GM20431 (cell line): ENCODE measurements around the gene NUDT4B.
"Not testable (repeated sequence)": the region's sequence is repeated elsewhere in the genome, so short reads cannot be mapped to it uniquely, and the experiment has no call there.

Experiments
- in situ Hi-C: fragments of 300-500 bp; cut with MseI, MboI; formaldehyde crosslinking; loops from one replicate; pipeline ENCODE4 v1.15.0; 2020; ENCODE audit warnings: low sequenced_read_pairs; ENCODE audit not compliant: unreplicated experiment

NUDT4B gene

DNA sequence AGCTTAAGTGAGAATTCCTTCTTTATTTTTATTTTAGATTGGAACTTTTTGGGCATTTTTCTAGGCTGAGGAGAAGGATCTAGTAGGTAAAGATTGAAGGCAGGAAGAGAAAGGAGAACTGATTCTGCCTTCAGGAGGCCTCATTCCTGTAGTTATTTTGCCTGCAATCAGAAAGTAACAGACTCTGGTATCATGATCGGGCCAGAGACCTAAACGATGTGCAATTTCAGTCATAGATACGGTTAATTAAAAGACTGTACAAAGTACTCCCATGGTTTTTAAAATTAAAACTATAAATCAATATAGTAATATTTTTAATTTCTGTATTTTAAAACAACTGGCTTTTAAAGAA is 14.3 kb upstream of the NUDT4B start:
- in situ Hi-C loops: not testable (repeated sequence)

- in situ Hi-C loops: not testable (repeated sequence)
Measured at GRCh38 chr1:148735538-148735937, 13.0 kb upstream of the NUDT4B start.

DNA sequence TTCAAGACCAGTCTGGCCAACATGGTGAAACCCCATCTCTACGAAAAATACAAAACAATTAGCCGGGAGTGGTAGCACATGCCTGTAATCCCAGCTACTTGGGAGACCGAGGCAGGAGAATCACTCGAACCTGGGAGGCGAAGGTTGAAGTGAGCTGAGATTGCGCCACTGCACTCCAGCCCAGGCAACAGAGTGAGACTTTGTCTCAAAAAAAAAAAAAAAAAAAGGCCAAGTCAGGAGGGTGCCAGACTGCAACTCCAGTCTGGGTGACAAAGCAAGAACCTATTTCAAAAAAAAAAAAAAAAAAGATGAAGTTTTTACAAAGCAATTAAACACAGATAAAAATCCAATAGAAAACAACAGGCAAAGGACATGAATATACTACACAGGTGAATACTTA is 9.9 kb upstream of the NUDT4B start:
- in situ Hi-C loops: not testable (repeated sequence)

DNA sequence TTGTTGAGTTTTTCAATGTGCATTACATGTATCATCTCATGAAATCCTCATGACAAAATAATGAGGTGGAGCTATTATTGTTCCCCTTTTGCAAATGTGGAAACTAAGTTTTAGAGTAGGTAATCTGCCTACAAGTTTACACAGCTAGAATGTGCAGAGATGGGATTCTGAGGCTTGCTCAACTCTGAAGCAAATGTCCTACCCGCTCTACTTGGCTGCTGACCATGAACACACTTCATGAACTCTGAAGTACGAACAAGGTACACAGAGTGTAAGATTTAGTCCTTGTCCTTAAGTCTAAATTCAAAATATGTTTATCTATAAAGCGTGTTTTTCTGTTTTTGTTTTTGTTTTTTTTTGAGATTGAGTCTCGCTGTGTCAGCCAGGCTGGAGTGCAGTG is 5.4 kb upstream of the NUDT4B start:
- in situ Hi-C loops: not testable (repeated sequence)

DNA sequence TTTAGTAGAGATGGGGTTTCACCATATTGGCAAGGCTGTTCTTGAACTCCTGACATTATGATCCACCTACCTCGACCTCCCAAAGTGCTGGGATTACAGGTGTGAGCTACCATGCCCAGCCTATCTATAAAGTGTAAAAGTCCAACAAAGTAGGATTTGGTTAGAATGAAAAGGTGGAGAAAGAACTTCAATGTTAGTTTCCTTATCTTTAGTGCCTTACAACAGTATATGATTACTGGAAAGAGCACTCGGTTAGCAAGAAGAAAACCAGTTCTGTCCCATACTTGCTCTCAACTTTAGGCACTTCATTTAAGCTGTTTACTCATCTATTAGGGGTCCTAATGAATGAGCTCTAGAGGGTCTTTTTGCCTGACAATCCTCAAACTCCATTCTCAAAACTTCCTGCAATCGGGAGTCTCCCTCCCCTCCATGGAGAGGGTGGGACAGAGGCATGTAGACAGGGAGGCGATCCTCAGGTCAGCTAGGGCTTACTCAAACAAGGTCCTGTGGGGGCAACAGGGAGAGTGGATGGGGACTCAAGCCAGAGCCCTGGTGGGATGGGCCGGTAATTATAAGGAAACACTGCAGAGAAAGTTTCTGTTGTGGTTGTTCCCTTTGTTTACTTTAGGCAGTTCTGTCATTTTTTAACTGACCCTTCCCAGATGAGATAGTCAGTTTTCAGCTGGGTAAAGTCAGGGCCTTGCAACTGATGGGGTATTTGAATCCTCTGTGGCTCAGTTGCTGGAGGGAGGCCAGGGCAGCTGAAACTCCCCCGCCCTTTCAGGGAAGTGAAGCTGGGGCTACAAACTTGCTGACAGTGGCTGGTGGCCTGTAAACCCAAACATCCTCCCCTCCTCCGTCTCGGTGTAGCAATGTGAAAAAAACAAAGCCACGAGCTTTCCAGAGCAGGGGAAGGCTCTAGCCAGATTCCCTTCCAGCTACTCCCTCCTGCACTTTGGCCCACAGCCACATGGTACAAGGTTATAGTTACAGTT is 4.6 kb upstream of the NUDT4B start:
- in situ Hi-C loops: not testable (repeated sequence)

DNA sequence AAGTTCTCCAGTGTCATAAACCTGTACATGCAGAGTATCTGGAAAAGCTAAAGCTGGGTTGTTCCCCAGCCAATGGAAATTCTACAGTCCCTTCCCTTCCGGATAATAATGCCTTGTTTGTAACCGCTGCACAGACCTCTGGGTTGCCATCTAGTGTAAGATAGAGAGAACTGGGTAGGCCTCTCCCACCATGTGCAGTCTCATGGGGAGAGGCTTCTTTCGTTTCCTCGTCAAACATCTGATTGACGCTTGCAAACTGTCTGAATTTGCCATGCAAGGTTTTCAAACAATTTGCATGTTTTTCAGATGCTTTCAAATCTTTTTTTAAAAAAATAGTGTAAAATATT is 734 bp downstream of the NUDT4B start:
- in situ Hi-C loops: not testable (repeated sequence)

- in situ Hi-C loops: not testable (repeated sequence)
Measured at GRCh38 chr1:148756231-148756630, 7.7 kb downstream of the NUDT4B start.

DNA sequence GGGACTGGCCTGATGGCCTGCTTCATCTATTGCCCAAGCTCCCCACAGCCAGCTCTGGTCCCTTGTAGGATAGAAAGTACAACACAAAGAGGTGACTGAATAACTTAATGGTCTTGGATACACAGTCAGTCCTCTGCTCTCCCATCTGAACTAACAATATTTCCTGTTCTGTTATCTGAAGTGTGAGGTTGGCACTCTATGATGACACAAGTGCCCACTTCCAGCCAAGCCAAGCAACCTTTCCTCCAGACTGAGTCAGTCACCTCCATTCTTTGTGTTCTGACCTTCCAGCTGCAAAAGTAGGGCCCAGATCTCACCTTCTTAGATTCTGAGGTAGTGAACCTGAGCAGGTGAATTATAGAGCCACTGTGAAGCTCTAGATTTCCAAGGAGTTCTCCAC is 8.9 kb downstream of the NUDT4B start:
- in situ Hi-C loops: not testable (repeated sequence)

- in situ Hi-C loops: not testable (repeated sequence)
Measured at GRCh38 chr1:148758412-148758811, 9.8 kb downstream of the NUDT4B start.

DNA sequence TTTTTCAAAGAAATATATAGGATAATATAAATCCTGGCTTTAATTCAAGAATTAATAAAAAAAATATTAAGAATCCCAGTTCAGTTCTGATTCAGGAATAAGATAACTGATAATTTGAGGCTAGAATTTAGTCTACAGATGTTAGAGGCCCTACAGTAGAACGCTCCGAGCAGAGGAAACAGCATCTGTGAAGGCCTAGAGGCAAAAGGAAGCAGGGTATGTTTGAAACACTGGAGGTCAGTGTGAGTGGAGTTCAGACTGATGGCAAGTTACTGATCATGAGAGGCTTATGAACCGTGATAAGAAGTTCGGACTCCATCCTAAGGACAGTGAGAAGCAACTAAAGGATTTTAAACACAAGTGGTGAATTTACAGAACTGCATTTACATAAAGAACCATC is 10.4 kb downstream of the NUDT4B start:
- in situ Hi-C loops: not testable (repeated sequence)

- in situ Hi-C loops: not testable (repeated sequence)
Measured at GRCh38 chr1:148759749-148760148, 11.2 kb downstream of the NUDT4B start.

- in situ Hi-C loops: not testable (repeated sequence)
Measured at GRCh38 chr1:148760206-148760605, 11.6 kb downstream of the NUDT4B start.

DNA sequence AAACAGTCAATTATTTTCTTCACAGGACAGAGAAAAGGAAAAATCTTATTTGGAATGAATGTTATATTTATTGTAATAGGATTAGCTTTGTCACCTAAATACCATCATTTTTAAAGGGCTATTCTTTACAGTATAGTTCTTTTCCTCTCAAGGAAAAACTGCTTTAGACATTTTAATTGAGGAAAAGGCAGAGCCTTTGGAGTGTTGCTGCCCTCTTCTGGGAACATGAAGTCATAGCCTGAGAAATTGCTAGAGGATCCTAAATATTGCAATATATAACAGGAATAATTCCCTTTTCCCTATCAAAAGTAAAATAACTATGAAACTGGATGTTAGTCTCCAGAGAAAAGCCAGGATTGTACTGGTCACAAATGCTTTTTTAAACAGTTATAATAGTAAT is 12.8 kb downstream of the NUDT4B start:
- in situ Hi-C loops: not testable (repeated sequence)

DNA sequence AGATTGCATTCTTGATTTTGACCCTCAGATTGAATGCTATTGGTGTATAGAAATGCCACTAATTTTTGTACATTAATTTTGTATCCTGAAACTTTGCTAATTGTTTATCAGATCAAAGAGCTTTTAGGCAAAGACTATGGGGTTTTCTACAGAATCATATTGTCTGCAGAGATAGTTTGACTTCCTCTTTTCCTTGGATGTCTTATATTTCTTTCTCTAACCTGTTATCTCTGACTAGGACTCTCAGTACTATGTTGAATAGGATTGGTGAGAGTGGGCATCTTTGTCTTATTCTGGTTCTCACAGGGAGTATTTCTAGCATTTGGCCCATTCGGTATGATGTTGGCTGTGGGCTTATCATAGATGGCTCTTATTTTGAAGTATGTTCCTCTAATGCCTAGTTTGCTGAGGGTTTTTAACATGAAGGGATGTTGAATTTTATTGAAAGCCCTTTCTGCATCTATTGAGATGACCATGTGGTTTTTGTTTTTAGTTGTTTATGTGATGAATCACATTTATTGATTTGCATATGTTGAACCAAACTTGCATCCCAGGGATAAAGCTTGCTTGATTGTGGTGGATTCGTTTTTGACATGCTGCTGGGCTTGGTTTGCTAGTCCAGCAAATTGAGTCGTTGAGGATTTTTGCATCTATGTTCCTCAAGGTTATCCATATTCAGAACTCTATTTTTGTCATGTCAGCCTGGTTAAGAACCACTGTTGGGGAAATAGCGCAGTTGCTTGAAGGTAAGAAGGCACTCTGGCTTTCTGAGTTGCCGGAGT is 16.9 kb downstream of the NUDT4B start:
- in situ Hi-C loops: not testable (repeated sequence)

GRCh38 chr1:148768541-148768940 is 20.0 kb downstream of the NUDT4B start:
- in situ Hi-C loops: not testable (repeated sequence)

GRCh38 chr1:148769495-148769894 is 20.9 kb downstream of the NUDT4B start:
- in situ Hi-C loops: not testable (repeated sequence)

DNA sequence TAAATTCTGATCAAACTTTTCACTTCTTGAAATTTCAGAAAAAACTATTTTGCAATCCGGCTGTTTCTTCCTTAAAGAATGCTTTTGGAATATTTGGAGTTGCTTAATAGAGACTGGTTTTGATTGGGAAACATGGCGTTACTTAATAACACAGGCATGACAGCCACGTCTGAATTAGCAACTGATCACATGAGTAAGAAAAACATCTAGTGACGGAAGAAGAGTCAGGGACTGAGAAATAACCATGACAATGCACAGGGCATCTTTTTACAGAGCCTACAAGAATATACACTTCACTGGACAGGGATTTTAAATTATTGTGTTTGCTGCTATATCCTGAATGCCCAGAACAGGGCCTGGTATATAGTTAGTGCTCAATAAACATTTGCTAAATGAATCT is 25.1 kb downstream of the NUDT4B start:
- in situ Hi-C loops: not testable (repeated sequence)

- in situ Hi-C loops: not testable (repeated sequence)
Measured at GRCh38 chr1:148774102-148774501, 25.5 kb downstream of the NUDT4B start.

GRCh38 chr1:148775263-148775662 is 26.7 kb downstream of the NUDT4B start:
- in situ Hi-C loops: not testable (repeated sequence)

DNA sequence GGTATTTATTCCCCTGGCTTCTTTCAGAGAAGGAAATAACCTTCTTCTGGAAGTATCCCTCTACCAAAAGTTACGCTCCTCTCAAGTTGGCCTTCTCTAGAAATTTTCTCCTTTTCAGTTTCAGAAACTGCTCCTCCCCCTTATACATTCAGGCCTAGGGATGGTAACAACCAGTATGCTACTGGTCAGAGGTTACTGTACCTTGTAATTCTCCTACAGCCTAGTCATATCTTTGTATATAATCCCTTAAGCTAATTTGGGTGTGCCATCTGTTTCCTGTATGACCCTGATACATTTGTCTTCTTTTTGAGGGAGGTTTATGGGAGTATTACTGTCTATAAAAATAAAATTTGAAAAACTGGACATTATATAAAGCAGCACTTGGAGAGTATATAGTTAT is 29.1 kb downstream of the NUDT4B start:
- in situ Hi-C loops: not testable (repeated sequence)

DNA sequence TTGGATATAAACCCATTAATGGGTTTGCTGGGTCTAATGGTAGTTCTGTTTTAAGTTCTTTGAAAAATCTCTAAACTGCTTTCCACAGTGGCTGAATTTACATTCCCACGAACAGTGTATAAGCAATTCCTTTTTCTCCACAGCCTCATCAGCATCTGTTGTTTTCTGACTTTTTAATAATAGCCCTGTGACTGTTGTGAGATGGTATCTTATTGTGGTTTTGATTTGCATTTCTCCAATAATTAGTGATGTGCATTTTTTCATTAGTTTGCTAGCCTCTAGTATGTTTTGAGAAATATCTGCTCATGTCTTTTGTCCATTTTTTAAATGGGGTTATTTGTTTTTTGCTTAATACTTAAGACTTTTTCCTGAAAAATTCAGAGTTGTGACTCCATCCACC is 31.8 kb downstream of the NUDT4B start:
- in situ Hi-C loops: not testable (repeated sequence)
